Pancreas (tissue), 10 donors: ENCODE measurements around the gene COA1. TPM values are rescaled to one million over a fixed set of nuclear protein-coding genes. Genes with fewer than 3 reads are reported as not detected.
A peak's percentile ranks its signal among the peaks of the same experiment; 100 is the strongest.
"Not testable (repeated sequence)": the region's sequence is repeated elsewhere in the genome, so short reads cannot be mapped to it uniquely, and the experiment has no call there.

Experiments used
- ATAC-seq, 4 donors: fragments of 200-7000 bp; cut with Tn5 transposase; one replicate each; pipeline versions ENCODE4 v1.8.0 to v1.9.1; 2020; ENCODE audit warnings: mild to moderate bottlenecking in 4 of 4, moderate library complexity in 4 of 4
- DNase-seq, 6 donors: peaks; one replicate each; pipeline ENCODE4 v3.0.0-alpha.2; 2020
- FAIRE-seq: peaks from 2 replicates; lab custom pipeline; 2012; peaks lifted over from hg19 to GRCh38; lab: Jason Lieb, UNC
- H3K27ac ChIP-seq, 4 donors: fragments of 200-600 bp; sonication (generic); 1 replicate in 3 of 4; 2 replicates in 1 of 4; pipeline versions ENCODE4 v1.5.0 to v1.8.0; 2020
- H3K27me3 ChIP-seq, 4 donors: fragments of 200-600 bp; one replicate each; pipeline ENCODE4 v1.8.0; 2021
- H3K36me3 ChIP-seq, 3 donors: fragments of 200-600 bp; sonication (generic) in 1 of 3; one replicate each; pipeline versions ENCODE4 v1.5.0 to v1.8.0; 2020 to 2021
- H3K4me1 ChIP-seq, 3 donors: fragments of 200-600 bp; one replicate each; pipeline ENCODE4 v1.8.0; 2021
- H3K4me3 ChIP-seq, 4 donors: fragments of 200-600 bp; sonication (generic) in 2 of 4; one replicate each; pipeline versions ENCODE4 v1.5.0 to v1.8.0; 2020 to 2021
- H3K9me3 ChIP-seq, 4 donors: fragments of 200-600 bp; one replicate each; pipeline ENCODE4 v1.8.0; 2021
- WGBS, 2 donors: extraction: QIAGEN DNeasy Blood & Tissue Kit; methylation state at CpG; one replicate each; pipeline ENCODE4 v1.1.7; 2013; 5-methylcytosine and 5-hydroxymethylcytosine counted together
- intact Hi-C, 3 donors: fragments of 100-400 bp; cut with DNase I; formaldehyde crosslinking; loops; one replicate each; pipeline versions ENCODE4 v1.11.1 to v1.14.2; 2022
- polyA plus RNA-seq, 2 donors: library from polyadenylated mRNA; stranded (reverse); fragments of 200-250 nt; gene quantifications; one replicate each; pipeline ENCODE4 v1.2.3, GENCODE V29; 2013
- total RNA-seq, 6 donors: library from RNA; stranded (reverse); fragmentation: NEBNext Ultra II Directional in 4 of 6; extraction: Animal tissue kit (Norgen Biotek cat#: 25700) in 4 of 6; gene quantifications; one replicate each; pipeline versions ENCODE4 v1.2.1 to v1.2.4, GENCODE V29; 2021 to 2023
- TF ChIP-seq, protein P1 (sequence below), 4 donors: fragments of 200-600 bp; sonication (generic) in 3 of 4; IDR thresholded peaks; one replicate each; pipeline versions ENCODE4 v1.5.0 to v1.8.0; 2021; ENCODE audit warnings: antibody characterized with exemption in 4 of 4
- donor health status: healthy with polysubstance abuse.
- donor health status: DM: no; HTN: no; CAD: no; lungs with moderate emphysema.
- donor health status: DM: no; HTN: no; CAD: no.
- donor health status: control.
- donor health status: control.
- donor health status: Bipolar disorder and iron deficiency.
- donor health status: DM: yes; HTN: yes; CAD: no.
- donor health status: DM: no; HTN: no; CAD: no.
- donor health status: DM: no; HTN: no; CAD: no.
- donor health status: DM: yes; HTN: yes; CAD: no.

The COA1 gene
- total and polyA plus RNA-seq, 8 donors = 24.6 to 34.4 (median 27.1) TPM

DNA sequence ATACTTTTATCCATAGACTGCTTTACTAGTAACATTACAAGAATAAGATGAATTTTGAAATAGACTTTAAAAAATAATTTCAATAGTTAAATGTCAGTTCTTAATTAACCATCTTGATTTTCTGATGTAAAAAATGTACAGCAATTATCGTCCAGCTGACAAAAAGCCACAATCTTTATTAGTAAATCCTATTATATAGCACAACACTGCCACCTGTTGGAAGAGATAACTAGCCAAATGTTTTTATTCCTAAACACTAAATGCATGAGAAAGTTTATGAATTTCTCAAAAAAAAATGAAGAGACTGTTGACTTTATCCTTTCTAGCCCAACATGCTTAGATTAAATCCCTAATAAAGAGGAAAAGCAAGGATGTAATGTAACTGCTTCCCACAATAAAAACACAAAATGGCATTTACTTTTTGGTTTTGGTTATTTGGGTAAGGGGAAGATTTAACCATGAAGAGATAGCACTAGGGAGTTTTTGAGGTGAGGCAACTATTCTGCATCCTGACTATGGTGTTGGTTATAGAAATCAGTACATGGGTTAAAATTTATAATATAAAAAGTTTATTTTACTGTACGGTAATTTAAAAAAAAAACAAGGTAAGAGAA, 8.0 kb downstream of the COA1 start:
- intact Hi-C loops = loop anchor here in 1 of 3 donors (5.0 kb wide), 1 partner anchor 139 kb away; the partner anchor contains the start of gene STK17A
- FAIRE-seq = peak; percentile 94

DNA sequence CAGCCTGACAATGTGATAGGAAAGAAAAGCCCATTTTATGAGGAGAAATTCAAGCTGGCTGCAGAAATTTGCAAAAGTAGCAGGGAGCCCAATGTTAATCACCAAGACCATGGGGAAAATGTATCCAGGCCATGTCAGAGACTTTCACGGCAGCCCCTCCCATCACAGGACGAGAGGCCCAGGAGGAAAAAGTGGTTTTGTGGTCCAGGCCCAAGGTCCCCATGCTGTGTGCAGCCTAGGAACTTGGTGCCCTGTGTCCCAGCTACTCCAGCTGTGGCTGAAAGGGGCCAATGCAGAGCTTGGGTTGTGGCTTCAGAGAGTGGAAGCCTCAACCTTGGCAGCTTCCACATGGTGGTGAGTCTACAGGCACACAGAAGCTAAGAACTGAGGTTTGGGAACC, 12.7 kb downstream of the COA1 start:
- H3K36me3 ChIP-seq = no peaks in the 10 kb centered on the region
- TF ChIP-seq, protein P1, sequence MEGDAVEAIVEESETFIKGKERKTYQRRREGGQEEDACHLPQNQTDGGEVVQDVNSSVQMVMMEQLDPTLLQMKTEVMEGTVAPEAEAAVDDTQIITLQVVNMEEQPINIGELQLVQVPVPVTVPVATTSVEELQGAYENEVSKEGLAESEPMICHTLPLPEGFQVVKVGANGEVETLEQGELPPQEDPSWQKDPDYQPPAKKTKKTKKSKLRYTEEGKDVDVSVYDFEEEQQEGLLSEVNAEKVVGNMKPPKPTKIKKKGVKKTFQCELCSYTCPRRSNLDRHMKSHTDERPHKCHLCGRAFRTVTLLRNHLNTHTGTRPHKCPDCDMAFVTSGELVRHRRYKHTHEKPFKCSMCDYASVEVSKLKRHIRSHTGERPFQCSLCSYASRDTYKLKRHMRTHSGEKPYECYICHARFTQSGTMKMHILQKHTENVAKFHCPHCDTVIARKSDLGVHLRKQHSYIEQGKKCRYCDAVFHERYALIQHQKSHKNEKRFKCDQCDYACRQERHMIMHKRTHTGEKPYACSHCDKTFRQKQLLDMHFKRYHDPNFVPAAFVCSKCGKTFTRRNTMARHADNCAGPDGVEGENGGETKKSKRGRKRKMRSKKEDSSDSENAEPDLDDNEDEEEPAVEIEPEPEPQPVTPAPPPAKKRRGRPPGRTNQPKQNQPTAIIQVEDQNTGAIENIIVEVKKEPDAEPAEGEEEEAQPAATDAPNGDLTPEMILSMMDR (IDR thresholded peaks at IDR 0.05) = no peak

More for the DNA sequence above, 8.0 kb downstream of the COA1 start:
- no peak for DNase-seq
- no peaks in the 10 kb centered on the region for H3K27me3 ChIP-seq
- peaks cover 0 to 3% (median 0%) of the 10 kb centered on the region in 3 donors for H3K4me1 ChIP-seq
- ATAC-seq = peak; percentile 53 to 66 (median 62)
- TF ChIP-seq, protein P1 (IDR thresholded peaks at IDR 0.05) = peak in 3 of 4 donors; percentile 37 to 64 (median 58)
- no peak overlapping the region for H3K4me3 ChIP-seq
- 30 to 36% methylated on average over 2 of the region's 2 CpGs for WGBS, 2 donors
- no peak overlapping the region for H3K27ac ChIP-seq
- no peaks in the 10 kb centered on the region for H3K36me3 ChIP-seq
- no peaks in the 10 kb centered on the region for H3K9me3 ChIP-seq

DNA sequence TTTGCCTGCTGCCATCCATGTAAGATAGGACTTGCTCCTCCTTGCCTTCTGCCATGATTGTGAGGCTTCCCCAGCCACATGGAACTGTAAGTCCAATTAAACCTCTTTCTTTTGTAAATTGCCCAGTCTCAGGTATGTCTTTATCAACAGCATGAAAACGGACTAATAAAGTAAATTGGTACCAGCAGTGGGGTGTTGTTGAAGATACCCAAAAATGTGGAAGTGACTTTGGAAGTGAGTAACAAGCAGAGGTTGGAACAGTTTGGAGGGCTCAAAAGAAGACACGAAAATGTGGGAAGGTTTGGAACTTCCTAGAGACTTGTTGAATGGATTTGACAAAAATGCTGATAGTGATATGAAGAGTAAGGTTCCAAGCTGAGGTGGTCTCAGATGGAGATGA, 13.4 kb downstream of the COA1 start:
- intact Hi-C loops, H3K4me3 ChIP-seq, FAIRE-seq, H3K4me1 ChIP-seq, ATAC-seq, H3K27me3 ChIP-seq, H3K36me3 ChIP-seq, DNase-seq, H3K9me3 ChIP-seq, H3K27ac ChIP-seq: not testable (repeated sequence)
- WGBS, 2 donors = 92 to 94% methylated on average over 2 of the region's 2 CpGs

More for the DNA sequence above, 12.7 kb downstream of the COA1 start:
- ATAC-seq (no peak), DNase-seq (no peak), FAIRE-seq (no peak)
- intact Hi-C loops = no loop called here
- Histone ChIP-seq H3K9me3 (no peaks in the 10 kb centered on the region), H3K4me1 (peaks cover 0 to 3% (median 0%) of the 10 kb centered on the region in 3 donors), H3K27ac (no peak overlapping the region), H3K27me3 (no peaks in the 10 kb centered on the region), H3K4me3 (no peak overlapping the region)
- WGBS, 2 donors = 88 to 93% methylated on average over 2 of the region's 2 CpGs

DNA sequence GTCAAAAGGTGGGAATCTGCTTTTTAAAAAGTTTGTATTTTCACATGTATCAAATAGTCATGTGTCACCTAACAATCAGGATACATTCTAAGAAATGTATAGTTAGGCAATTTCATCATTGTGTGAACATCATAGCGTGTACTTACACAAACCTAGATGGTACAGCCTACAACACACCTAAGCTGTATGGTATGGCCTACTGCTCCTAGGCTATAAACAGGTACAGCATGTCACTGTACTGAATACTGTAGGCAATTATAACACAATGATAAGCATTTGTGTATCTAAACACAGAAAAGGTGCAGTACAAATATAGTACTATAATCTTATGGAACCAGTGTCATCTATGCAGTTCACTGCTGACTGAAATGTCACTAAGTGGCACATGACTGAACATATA, 17.8 kb downstream of the COA1 start:
- no peaks in the 10 kb centered on the region for H3K36me3 ChIP-seq
- ATAC-seq = no peak
- intact Hi-C loops = no loop called here
- peaks cover 0 to 5% (median 0%) of the 10 kb centered on the region in 3 donors for H3K4me1 ChIP-seq
- TF ChIP-seq, protein P1 (IDR thresholded peaks at IDR 0.05) = no peak
- no peaks in the 10 kb centered on the region for H3K27me3 ChIP-seq
- no peak for FAIRE-seq
- no peak overlapping the region for H3K4me3 ChIP-seq
- no peak overlapping the region for H3K27ac ChIP-seq
- no peak for DNase-seq
- WGBS, 2 donors = 95 to 100% methylated on average over 1 of the region's 1 CpG
- H3K9me3 ChIP-seq = no peaks in the 10 kb centered on the region

DNA sequence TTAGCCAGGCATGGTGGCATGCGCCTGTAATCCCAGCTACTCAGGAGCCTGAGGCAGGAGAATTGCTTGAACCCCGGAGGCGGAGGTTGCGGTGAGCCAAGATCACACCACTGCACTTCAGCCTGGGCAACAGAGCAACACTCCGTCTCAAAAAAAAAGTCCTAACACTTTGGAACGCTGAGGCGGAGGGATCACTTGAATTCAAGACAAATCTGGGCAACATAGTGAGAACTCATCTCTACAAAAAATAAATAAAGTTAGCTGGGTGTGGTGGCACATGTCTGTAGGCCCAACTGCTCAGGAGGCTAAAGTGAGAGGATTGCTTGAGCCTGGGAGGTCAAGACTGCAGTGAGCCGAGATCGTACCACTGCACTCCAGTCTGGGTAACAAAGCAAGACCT, 21.3 kb downstream of the COA1 start:
- H3K4me1 ChIP-seq, DNase-seq, intact Hi-C loops, H3K4me3 ChIP-seq, H3K27me3 ChIP-seq, H3K27ac ChIP-seq, ATAC-seq, FAIRE-seq, H3K9me3 ChIP-seq, H3K36me3 ChIP-seq: not testable (repeated sequence)
- WGBS, 2 donors = 98 to 99% methylated on average over 9 of the region's 9 CpGs

DNA sequence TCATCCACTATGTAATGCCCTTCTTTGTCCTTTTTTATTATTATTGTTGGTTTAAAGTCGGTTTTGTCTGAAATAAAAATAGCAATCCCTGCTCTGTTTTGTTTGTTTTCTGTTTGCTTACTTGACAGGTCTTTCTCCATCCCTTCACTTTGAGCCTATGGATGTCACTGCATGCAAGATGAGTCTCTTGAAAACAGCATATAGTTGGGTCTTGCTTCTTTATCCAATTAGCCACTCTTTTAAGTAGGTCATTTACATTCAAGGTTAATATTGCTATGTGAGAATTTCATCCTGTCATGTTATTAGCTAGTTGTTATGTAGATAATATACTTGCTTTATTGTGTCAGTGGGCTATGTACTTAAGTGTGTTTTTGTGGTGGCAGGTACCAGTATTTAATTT, 25.8 kb downstream of the COA1 start:
- no peaks in the 10 kb centered on the region for H3K27me3 ChIP-seq
- no peak for FAIRE-seq
- TF ChIP-seq, protein P1 (IDR thresholded peaks at IDR 0.05) = no peak
- H3K36me3 ChIP-seq = no peaks in the 10 kb centered on the region
- intact Hi-C loops = no loop called here
- no peak for ATAC-seq
- H3K27ac ChIP-seq = no peak overlapping the region
- no peak overlapping the region for H3K4me3 ChIP-seq
- H3K4me1 ChIP-seq = peaks cover 0 to 3% (median 0%) of the 10 kb centered on the region in 3 donors
- DNase-seq = no peak
- no peaks in the 10 kb centered on the region for H3K9me3 ChIP-seq
- WGBS, 2 donors = 79 to 93% methylated on average over 1 of the region's 1 CpG
